ENCODE data around the gene LSM5. TPM values are rescaled to one million over a fixed set of nuclear protein-coding genes. Genes with fewer than 3 reads are reported as not detected.

LSM5 gene
- total and polyA plus RNA-seq, 3 experiments from 2014 or later, result 115 to 133 (median 130) TPM

- POLR2A ChIA-PET, result no interaction called here
- Histone ChIP-seq H3K27ac (ENCODE audit: low read depth, low read length) (no peak overlapping the region), H3K27me3 (ENCODE audit: insufficient read depth, low read length, poor library complexity, severe bottlenecking) (no peaks in the 10 kb centered on the region), H3K4me3 (ENCODE audit: low read length) (no peak overlapping the region), H3K36me3 (ENCODE audit: insufficient read depth, low read length) (no peaks in the 10 kb centered on the region), H3K4me1 (ENCODE audit: insufficient read depth, low read length) (peaks cover 43% of the 10 kb centered on the region), H3K9me3 (ENCODE audit: low read length) (peaks cover 3% of the 10 kb centered on the region)
- CTCF ChIA-PET, result interaction anchor here (0.9 kb wide), 1 partner anchor 20 kb away, joined by 3 read pairs; no protein-coding TSS in a partner anchor
- H3K4me3 Mint-ChIP-seq, result no peak overlapping the region
- no peaks in the 10 kb centered on the region for H3K27me3 Mint-ChIP-seq
- peaks cover 13 to 49% (median 23%) of the 10 kb centered on the region in 3 donors for H3K36me3 Mint-ChIP-seq
- DNase-seq, result no peak
- peak overlapping the region in 2 of 8 donors; percentile 13 to 42 for H3K27ac Mint-ChIP-seq
- peaks cover 59 to 71% (median 70%) of the 10 kb centered on the region in 3 donors for H3K4me1 Mint-ChIP-seq
- H3K9me3 Mint-ChIP-seq, result peaks cover 0 to 9% (median 0%) of the 10 kb centered on the region in 5 donors
Measured at GRCh38 chr7:32516551-32517100, 26.4 kb upstream of the LSM5 start.

DNA sequence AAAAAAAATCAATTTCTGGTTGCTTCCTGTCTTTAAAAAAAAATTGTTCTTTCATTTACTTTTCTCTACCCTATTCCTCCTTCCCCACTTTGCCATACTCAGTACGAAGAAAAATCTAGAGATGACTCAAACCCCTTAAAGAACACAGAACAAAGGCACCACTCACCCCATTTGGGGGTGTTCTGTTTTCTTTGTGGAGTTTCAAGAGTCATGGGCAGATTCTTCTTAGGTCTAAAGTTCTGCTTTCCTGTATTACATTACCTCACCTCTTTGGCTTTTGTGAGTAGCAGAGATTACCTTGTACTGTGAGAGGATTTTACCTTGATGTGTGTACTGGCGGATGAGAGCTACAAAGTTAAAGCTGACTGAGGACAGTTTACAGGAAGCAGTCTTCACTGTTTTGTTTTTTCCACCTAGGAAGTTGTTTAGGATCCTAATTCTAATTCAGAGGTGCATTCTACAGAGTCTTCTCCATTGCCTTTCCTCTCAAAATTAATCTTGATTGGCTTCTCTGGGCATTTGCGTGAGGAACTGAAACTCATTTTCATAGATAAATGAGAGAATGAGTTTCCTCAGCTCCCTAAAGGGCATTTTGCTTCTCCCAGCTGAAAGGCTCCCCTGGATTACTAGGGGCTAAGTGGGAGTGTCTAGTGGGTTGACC, 25.8 kb upstream of the LSM5 start:
- Histone ChIP-seq H3K36me3 (ENCODE audit: insufficient read depth, low read length) (no peaks in the 10 kb centered on the region), H3K4me1 (ENCODE audit: insufficient read depth, low read length) (peaks cover 49% of the 10 kb centered on the region), H3K4me3 (ENCODE audit: low read length) (no peak overlapping the region), H3K27ac (ENCODE audit: low read depth, low read length) (no peak overlapping the region), H3K9me3 (ENCODE audit: low read length) (peaks cover 3% of the 10 kb centered on the region), H3K27me3 (ENCODE audit: insufficient read depth, low read length, poor library complexity, severe bottlenecking) (no peaks in the 10 kb centered on the region)
- Mint-ChIP-seq H3K4me3 (no peak overlapping the region), H3K36me3 (peaks cover 11 to 49% (median 23%) of the 10 kb centered on the region in 3 donors), H3K4me1 (peaks cover 60 to 72% (median 72%) of the 10 kb centered on the region in 3 donors), H3K27me3 (no peaks in the 10 kb centered on the region), H3K27ac (peak overlapping the region in 7 of 8 donors; percentile 7 to 66 (median 43)), H3K9me3 (peaks cover 0 to 9% (median 0%) of the 10 kb centered on the region in 5 donors)
- ChIA-PET CTCF (interaction anchor here (0.9 kb wide), 1 partner anchor 20 kb away, joined by 3 read pairs; no protein-coding TSS in a partner anchor), POLR2A (no interaction called here)
- DNase-seq, result peak in 1 of 5 donors; percentile 43

- no peak overlapping the region for H3K4me3 Mint-ChIP-seq
- H3K27ac Mint-ChIP-seq, result peak overlapping the region in 4 of 8 donors; percentile 50 to 78 (median 63)
- no peaks in the 10 kb centered on the region for H3K9me3 Mint-ChIP-seq
- H3K27me3 Mint-ChIP-seq, result no peaks in the 10 kb centered on the region
- DNase-seq, result no peak
- H3K36me3 Mint-ChIP-seq, result peaks cover 5 to 49% (median 7%) of the 10 kb centered on the region in 3 donors
- peaks cover 49% of the 10 kb centered on the region for H3K4me1 ChIP-seq (ENCODE audit: insufficient read depth, low read length)
- H3K9me3 ChIP-seq (ENCODE audit: low read length), result no peaks in the 10 kb centered on the region
- peaks cover 72 to 87% (median 79%) of the 10 kb centered on the region in 3 donors for H3K4me1 Mint-ChIP-seq
- H3K27me3 ChIP-seq (ENCODE audit: insufficient read depth, low read length, poor library complexity, severe bottlenecking), result no peaks in the 10 kb centered on the region
- no peak overlapping the region for H3K4me3 ChIP-seq (ENCODE audit: low read length)
- ChIA-PET POLR2A (no interaction called here), CTCF (no interaction called here)
- no peak overlapping the region for H3K27ac ChIP-seq (ENCODE audit: low read depth, low read length)
- no peaks in the 10 kb centered on the region for H3K36me3 ChIP-seq (ENCODE audit: insufficient read depth, low read length)
Measured at GRCh38 chr7:32513210-32513609, 23.0 kb upstream of the LSM5 start.

GRCh38 chr7:32511791-32512190, 21.6 kb upstream of the LSM5 start:
- Mint-ChIP-seq H3K4me3 (no peak overlapping the region), H3K9me3 (no peaks in the 10 kb centered on the region), H3K36me3 (peaks cover 6 to 51% (median 8%) of the 10 kb centered on the region in 3 donors), H3K27ac (peak overlapping the region in 3 of 8 donors; percentile 31 to 61 (median 50)), H3K27me3 (no peaks in the 10 kb centered on the region), H3K4me1 (peaks cover 79 to 98% (median 89%) of the 10 kb centered on the region in 3 donors)
- Histone ChIP-seq H3K36me3 (ENCODE audit: insufficient read depth, low read length) (no peaks in the 10 kb centered on the region), H3K27me3 (ENCODE audit: insufficient read depth, low read length, poor library complexity, severe bottlenecking) (no peaks in the 10 kb centered on the region), H3K4me1 (ENCODE audit: insufficient read depth, low read length) (peaks cover 53% of the 10 kb centered on the region), H3K9me3 (ENCODE audit: low read length) (no peaks in the 10 kb centered on the region), H3K27ac (ENCODE audit: low read depth, low read length) (no peak overlapping the region), H3K4me3 (ENCODE audit: low read length) (no peak overlapping the region)
- POLR2A ChIA-PET, result no interaction called here
- CTCF ChIA-PET, result no interaction called here
- DNase-seq, result no peak

- no peak overlapping the region for H3K4me3 ChIP-seq (ENCODE audit: low read length)
- no peaks in the 10 kb centered on the region for H3K27me3 ChIP-seq (ENCODE audit: insufficient read depth, low read length, poor library complexity, severe bottlenecking)
- H3K27ac ChIP-seq (ENCODE audit: low read depth, low read length), result no peak overlapping the region
- DNase-seq, result no peak
- H3K9me3 Mint-ChIP-seq, result no peaks in the 10 kb centered on the region
- peaks cover 29% of the 10 kb centered on the region for H3K4me1 ChIP-seq (ENCODE audit: insufficient read depth, low read length)
- H3K4me1 Mint-ChIP-seq, result peaks cover 60 to 83% (median 71%) of the 10 kb centered on the region in 3 donors
- ChIA-PET CTCF (no interaction called here), POLR2A (no interaction called here)
- H3K36me3 ChIP-seq (ENCODE audit: insufficient read depth, low read length), result no peaks in the 10 kb centered on the region
- peaks cover 4 to 31% (median 4%) of the 10 kb centered on the region in 3 donors for H3K36me3 Mint-ChIP-seq
- H3K9me3 ChIP-seq (ENCODE audit: low read length), result no peaks in the 10 kb centered on the region
- H3K27ac Mint-ChIP-seq, result peak overlapping the region in 2 of 8 donors; percentile 15 to 47
- H3K4me3 Mint-ChIP-seq, result peak overlapping the region in 3 of 7 donors; percentile 32 to 37 (median 32)
- no peaks in the 10 kb centered on the region for H3K27me3 Mint-ChIP-seq
Measured at GRCh38 chr7:32507414-32507813, 17.2 kb upstream of the LSM5 start.

GRCh38 chr7:32506266-32507054, 16.3 kb upstream of the LSM5 start:
- Histone ChIP-seq H3K27ac (ENCODE audit: low read depth, low read length) (peak overlapping the region; percentile 45), H3K9me3 (ENCODE audit: low read length) (no peaks in the 10 kb centered on the region), H3K36me3 (ENCODE audit: insufficient read depth, low read length) (no peaks in the 10 kb centered on the region), H3K27me3 (ENCODE audit: insufficient read depth, low read length, poor library complexity, severe bottlenecking) (no peaks in the 10 kb centered on the region), H3K4me1 (ENCODE audit: insufficient read depth, low read length) (peaks cover 26% of the 10 kb centered on the region), H3K4me3 (ENCODE audit: low read length) (no peak overlapping the region)
- H3K4me1 Mint-ChIP-seq, result peaks cover 55 to 81% (median 68%) of the 10 kb centered on the region in 3 donors
- H3K36me3 Mint-ChIP-seq, result peaks cover 4 to 28% (median 4%) of the 10 kb centered on the region in 3 donors
- CTCF ChIA-PET, result no interaction called here
- no peaks in the 10 kb centered on the region for H3K9me3 Mint-ChIP-seq
- H3K27me3 Mint-ChIP-seq, result no peaks in the 10 kb centered on the region
- DNase-seq, result no peak
- peak overlapping the region in 4 of 8 donors; percentile 31 to 85 (median 71) for H3K27ac Mint-ChIP-seq
- POLR2A ChIA-PET, result interaction anchor here (1.8 kb wide), 1 partner anchor 11 kb away, joined by 5 read pairs; the partner anchor contains the start of gene AVL9
- peak overlapping the region in 6 of 7 donors; percentile 19 to 68 (median 62) for H3K4me3 Mint-ChIP-seq

- Histone ChIP-seq H3K36me3 (ENCODE audit: insufficient read depth, low read length) (no peaks in the 10 kb centered on the region), H3K27ac (ENCODE audit: low read depth, low read length) (no peak overlapping the region), H3K9me3 (ENCODE audit: low read length) (no peaks in the 10 kb centered on the region), H3K4me1 (ENCODE audit: insufficient read depth, low read length) (peaks cover 47% of the 10 kb centered on the region), H3K4me3 (ENCODE audit: low read length) (no peak overlapping the region), H3K27me3 (ENCODE audit: insufficient read depth, low read length, poor library complexity, severe bottlenecking) (no peaks in the 10 kb centered on the region)
- CTCF ChIA-PET, result no interaction called here
- POLR2A ChIA-PET, result no interaction called here
- H3K4me3 Mint-ChIP-seq, result peak overlapping the region in 3 of 7 donors; percentile 15 to 63 (median 42)
- H3K36me3 Mint-ChIP-seq, result peaks cover 4 to 27% (median 6%) of the 10 kb centered on the region in 3 donors
- no peaks in the 10 kb centered on the region for H3K27me3 Mint-ChIP-seq
- H3K9me3 Mint-ChIP-seq, result no peaks in the 10 kb centered on the region
- DNase-seq, result no peak
- H3K4me1 Mint-ChIP-seq, result peaks cover 50 to 73% (median 60%) of the 10 kb centered on the region in 3 donors
- H3K27ac Mint-ChIP-seq, result peak overlapping the region in 2 of 8 donors; percentile 22 to 56
Measured at GRCh38 chr7:32502728-32503127, 12.5 kb upstream of the LSM5 start.
